Measurements from ENCODE around the gene PUS7L. TPM values are rescaled to one million over a fixed set of nuclear protein-coding genes. Genes with fewer than 3 reads are reported as not detected.

PUS7L gene
- total and polyA plus RNA-seq, 2 of the 13 experiments (the other 11 are each of a cell fraction or from before 2014, with no cell fraction given) = 6.5 to 37.6 TPM

- TF ChIP-seq ELK4 (CRISPR knock-in tag; IDR thresholded peaks at IDR 0.05; ENCODE audit: borderline replicate concordance) = no peak
- TF ChIP-seq HOXA3 (CRISPR knock-in tag; IDR thresholded peaks at IDR 0.05) = peak; percentile 20; the same call in 1 of the 2 replicates
- no peak for TF ChIP-seq TCF7L2 (IDR thresholded peaks at IDR 0.05; ENCODE audit: low read depth, low read length)
- no peak for TF ChIP-seq ZNF101 (CRISPR knock-in tag; IDR thresholded peaks at IDR 0.05; ENCODE audit: borderline replicate concordance, low read depth)
- no peak for TF ChIP-seq ATF7-NPFF (CRISPR knock-in tag; IDR thresholded peaks at IDR 0.05; ENCODE audit: low read depth)
- no peak for TF ChIP-seq ZNF619 (CRISPR knock-in tag; IDR thresholded peaks at IDR 0.05)
- no peak for TF ChIP-seq ZNF564 (CRISPR knock-in tag; IDR thresholded peaks at IDR 0.05)
- no peak for TF ChIP-seq PPARG (CRISPR knock-in tag; conservative IDR thresholded peaks at IDR 0.05)
- TF ChIP-seq SALL1 (CRISPR knock-in tag; IDR thresholded peaks at IDR 0.05) = peak; percentile 50; the same call in 1 of the 2 replicates
- no peak for TF ChIP-seq XBP1 (CRISPR knock-in tag; IDR thresholded peaks at IDR 0.05)
- TF ChIP-seq THAP11 (CRISPR knock-in tag; IDR thresholded peaks at IDR 0.05) = peak; percentile 78
- peak; percentile 66; the same call in 1 of the 2 replicates for TF ChIP-seq ZNF331 (CRISPR knock-in tag; IDR thresholded peaks at IDR 0.05)
- peak; percentile 59; the same call in 1 of the 2 replicates for TF ChIP-seq NFKB2 (CRISPR knock-in tag; IDR thresholded peaks at IDR 0.05; ENCODE audit: borderline replicate concordance)
- TF ChIP-seq DNMT1 (CRISPR knock-in tag; IDR thresholded peaks at IDR 0.05) = no peak
- no peak for TF ChIP-seq ZNF883 (CRISPR knock-in tag; IDR thresholded peaks at IDR 0.05; ENCODE audit: not compliant biosample characterization)
- TF ChIP-seq MXD4 (CRISPR knock-in tag; IDR thresholded peaks at IDR 0.05) = no peak
- TF ChIP-seq HNF1A (IDR thresholded peaks at IDR 0.05; ENCODE audit: low read depth) = no peak
- TF ChIP-seq HNF1A (CRISPR knock-in tag; IDR thresholded peaks at IDR 0.05; ENCODE audit: borderline replicate concordance) = 0 out of 2 replicates have a peak, but pooled peaks have one; percentile 10
- 0 out of 2 replicates have a peak, but pooled peaks have one; percentile 24 for TF ChIP-seq NR2C2 (CRISPR knock-in tag; IDR thresholded peaks at IDR 0.05; ENCODE audit: borderline replicate concordance)
- no peak for TF ChIP-seq THYN1 (CRISPR knock-in tag; IDR thresholded peaks at IDR 0.05; ENCODE audit: borderline replicate concordance, low read depth)
- TF ChIP-seq SRSF4 (IDR thresholded peaks at IDR 0.05; ENCODE audit: low read depth, low read length, poor library complexity, severe bottlenecking) = no peak
- no peak for TF ChIP-seq MTA3 (CRISPR knock-in tag; IDR thresholded peaks at IDR 0.05)
- TF ChIP-seq TOE1 (CRISPR knock-in tag; IDR thresholded peaks at IDR 0.05) = no peak
- no peak for TF ChIP-seq PAWR (CRISPR knock-in tag; IDR thresholded peaks at IDR 0.05; ENCODE audit: borderline replicate concordance)
- TF ChIP-seq GTF3A (CRISPR knock-in tag; conservative IDR thresholded peaks at IDR 0.05) = no peak
Measured at GRCh38 chr12:43758728-43759563, at the start of gene PUS7L, which contains the start of gene IRAK4 (continued).

All from HepG2 (cell line).